ENCODE measurements around the gene GRHL1. TPM values are rescaled to one million over a fixed set of nuclear protein-coding genes. Genes with fewer than 3 reads are reported as not detected.
A peak's percentile ranks its signal among the peaks of the same experiment; 100 is the strongest.

Gene GRHL1
- total and polyA plus RNA-seq, 9 of the 15 experiments (the other 6 are each of a cell fraction or from before 2014, with no cell fraction given), result 1.7 to 6.1 (median 4.7) TPM

GRCh38 chr2:10028988-10029874, 77.7 kb downstream of the GRHL1 start (continued):
- TF ChIP-seq ARID4B (CRISPR knock-in tag; IDR thresholded peaks at IDR 0.05) (no peak), BRD4 (IDR thresholded peaks at IDR 0.05) (no peak), RAD51 (IDR thresholded peaks at IDR 0.05; ENCODE audit: borderline replicate concordance, low read depth) (no peak), PKNOX1 (IDR thresholded peaks at IDR 0.05) (peak; percentile 67), EHMT2 (IDR thresholded peaks at IDR 0.05) (no peak), SPI1 (IDR thresholded peaks at IDR 0.05; ENCODE audit: borderline replicate concordance, low read depth, low read length) (peak; percentile 92), BRF1 (IDR thresholded peaks at IDR 0.05; ENCODE audit: borderline replicate concordance, extremely low read depth, insufficient read length) (no peak), ZNF592 (IDR thresholded peaks at IDR 0.05) (peak; percentile 77), ZNF263 (CRISPR knock-in tag; IDR thresholded peaks at IDR 0.05; ENCODE audit: borderline replicate concordance) (no peak), NR0B1 (IDR thresholded peaks at IDR 0.05; ENCODE audit: partially characterized antibody) (no peak), MAFF (IDR thresholded peaks at IDR 0.05; ENCODE audit: low read length) (no peak), CBFA2T3 (IDR thresholded peaks at IDR 0.05) (peak; percentile 81), ATF6 (CRISPR knock-in tag; IDR thresholded peaks at IDR 0.05) (0 out of 2 replicates have a peak, but pooled peaks have one; percentile 39)

Measured in K562 (cell line).